K562 (cell line): ENCODE measurements around the gene BET1L. TPM values are rescaled to one million over a fixed set of nuclear protein-coding genes. Genes with fewer than 3 reads are reported as not detected.

Experiments used
- ATAC-seq: fragments of 200-7000 bp; cut with Tn5 transposase; 3 replicates; pipeline ENCODE4 v1.9.1; 2020; ENCODE audit warnings: moderate library complexity
- BruUV-seq: library from RNA; stranded (reverse); fragments of 400-500 nt; replicated peaks from 2 replicates; lab custom pipeline; 2021; lab: Mats Ljungman, UMichigan
- CTCF ChIA-PET: fragments of 300-600 bp; formaldehyde crosslinking; extraction: SDS; loops from one replicate; lab custom pipeline; 2021; ENCODE audit warnings: low intra/inter-chr PET ratio; lab: Yijun Ruan, JAX
- POLR2A ChIA-PET: fragments of 300-600, 350-650 bp; sonication (Branson Sonifier 250); formaldehyde crosslinking; extraction: SDS; loops from one replicate; lab custom pipeline; 2021; ENCODE audit warnings: antibody characterized with exemption, inconsistent platforms; lab: Yijun Ruan, JAX
- DNase-seq, 4 experiments: peaks; one replicate each; pipeline versions ENCODE4 v3.0.0 to v3.0.0-alpha.2; 2011 to 2018; ENCODE audit warnings: low spot score in 3 of 4, mixed read lengths in 3 of 4; ENCODE audit errors: extremely low read depth in 1 of 4
- FAIRE-seq: peaks from 2 replicates; lab custom pipeline; 2011; peaks lifted over from hg19 to GRCh38; lab: Jason Lieb, UNC
- H2AFZ ChIP-seq: 2 replicates; pipeline ENCODE4 v1.6.0; 2011; ENCODE audit warnings: low read depth, low read length, control low read depth, inconsistent platforms
- H3K27ac ChIP-seq: fragments of 200-600 bp; 3 replicates; pipeline ENCODE4 v1.8.0; 2011; ENCODE audit warnings: low read depth, mild to moderate bottlenecking, control low read depth, inconsistent platforms, low read length, moderate library complexity, mixed read lengths; ENCODE audit errors: extremely low read depth
- H3K27me3 ChIP-seq, 2 experiments: fragments of 300-600 bp in 1 of 2; 2 replicates in 1 of 2; 3 replicates in 1 of 2; pipeline versions ENCODE4 v1.6.0 to v1.8.0; 2011; ENCODE audit warnings: inconsistent platforms in 2 of 2, low read length in 2 of 2, mild to moderate bottlenecking in 1 of 2, mixed read lengths in 1 of 2, moderate library complexity in 1 of 2; ENCODE audit not compliant: control insufficient read depth in 2 of 2, insufficient read depth in 2 of 2
- H3K36me3 ChIP-seq: fragments of 300-600 bp; 3 replicates; pipeline ENCODE4 v1.8.0; 2011; ENCODE audit warnings: mild to moderate bottlenecking, low read length, inconsistent platforms; ENCODE audit not compliant: control insufficient read depth, insufficient read depth
- H3K4me1 ChIP-seq, 2 experiments: fragments of 200-600 bp in 1 of 2; replicated peaks in 1 of 2; 2 replicates in 1 of 2; 3 replicates in 1 of 2; pipeline versions ENCODE4 v1.5.1 to v1.8.0; 2011; ENCODE audit warnings: inconsistent platforms in 2 of 2, low read length in 2 of 2, mild to moderate bottlenecking in 1 of 2, mixed read lengths in 1 of 2, moderate library complexity in 1 of 2; ENCODE audit not compliant: control insufficient read depth in 2 of 2, insufficient read depth in 2 of 2
- H3K4me2 ChIP-seq: 2 replicates; pipeline ENCODE4 v1.6.1; 2011; ENCODE audit warnings: low read length, control low read depth, inconsistent platforms, mixed read lengths; ENCODE audit not compliant: insufficient read depth
- H3K4me3 ChIP-seq: fragments of 200-600 bp; sonication (generic), shearing (Covaris generic); 2 replicates; pipeline ENCODE4 v1.5.1; 2016; ENCODE audit warnings: control low read depth, inconsistent platforms
- H3K79me2 ChIP-seq: fragments of 200-600 bp; 3 replicates; pipeline ENCODE4 v1.8.0; 2011; ENCODE audit warnings: low read length, inconsistent platforms; ENCODE audit not compliant: control insufficient read depth, insufficient read depth
- H3K9ac ChIP-seq, 2 experiments: 2 replicates each; pipeline versions ENCODE4 v1.6.0 to v1.6.1; 2011; ENCODE audit warnings: low read depth in 2 of 2, low read length in 2 of 2, control low read depth in 1 of 2, inconsistent platforms in 1 of 2, mild to moderate bottlenecking in 1 of 2, mixed read lengths in 1 of 2; ENCODE audit not compliant: insufficient read depth in 1 of 2
- H3K9me1 ChIP-seq: one replicate; pipeline ENCODE4 v1.6.0; 2011; ENCODE audit warnings: inconsistent platforms, mild to moderate bottlenecking, low read length, moderate library complexity; ENCODE audit not compliant: control insufficient read depth, insufficient read depth
- H3K9me3 ChIP-seq: replicated peaks from 2 replicates; pipeline ENCODE4 v1.5.1; 2011; ENCODE audit warnings: low read depth, low read length, inconsistent platforms; ENCODE audit not compliant: control insufficient read depth, insufficient read depth
- H4K20me1 ChIP-seq: replicated peaks from 2 replicates; pipeline ENCODE4 v1.6.1; 2011; ENCODE audit warnings: low read length, inconsistent platforms, mixed read lengths; ENCODE audit not compliant: control insufficient read depth, insufficient read depth
- BHLHE40 ChIP-seq: IDR thresholded peaks from 2 replicates; pipeline ENCODE4 v1.6.1; 2011; ENCODE audit warnings: low read length, improper control_type of control experiment
- EGR1 ChIP-seq: fragments of 450-650 bp; conservative IDR thresholded peaks from 2 replicates; pipeline ENCODE4 v1.6.1; 2017; ENCODE audit warnings: mild to moderate bottlenecking
- ESRRA ChIP-seq: fragments of 450-650 bp; IDR thresholded peaks from 2 replicates; pipeline ENCODE4 v1.6.1; 2014; ENCODE audit warnings: low read depth, mild to moderate bottlenecking, moderate library complexity, borderline replicate concordance
- HOXB6 ChIP-seq: fragments of 250-450 bp; sonication (Bioruptor Pico); IDR thresholded peaks from 2 replicates; pipeline ENCODE4 v1.5.1; 2022; ENCODE audit warnings: mild to moderate bottlenecking, borderline replicate concordance
- RREB1 ChIP-seq: fragments of 250-450 bp; sonication (Bioruptor Pico); IDR thresholded peaks from 2 replicates; pipeline ENCODE4 v1.4.0; 2020
- ZC3H8 ChIP-seq: fragments of 450-650 bp; IDR thresholded peaks from 2 replicates; pipeline ENCODE4 v1.6.1; 2017
- ZNF395 ChIP-seq: fragments of 200-800 bp; sonication (Bioruptor generic); IDR thresholded peaks from 2 replicates; pipeline ENCODE4 v1.6.1; 2017; ENCODE audit warnings: missing genetic modification characterization, missing compliant biosample characterization
- WGBS: fragments of 100-300 bp; shearing (Covaris generic); methylation state at CpG from one replicate; pipeline ENCODE4 v1.1.6; 2016; ENCODE audit warnings: low coverage, mixed read lengths; ENCODE audit not compliant: insufficient coverage; ENCODE audit errors: missing lambda C conversion rate; 5-methylcytosine and 5-hydroxymethylcytosine counted together
- in situ Hi-C: fragments of 300-500 bp; cut with MboI; formaldehyde crosslinking; loops from 4 replicates; pipeline ENCODE4 v1.15.0; 2018; ENCODE audit warnings: inconsistent platforms, mixed read lengths
- intact Hi-C: fragments of 100-400 bp; cut with micrococcal nuclease; formaldehyde crosslinking; loops from 2 replicates; pipeline ENCODE4 v1.14.2; 2022
- polyA plus RNA-seq, 8 experiments: library from polyadenylated mRNA; depleted of rRNA in 4 of 8; stranded (reverse) in 5 of 8; unstranded in 3 of 8; fragments of >200 nt; fragmentation: Nextera tagmentation in 2 of 8; fragmentation: Illumina TruSeq in 1 of 8; extraction: Ambion mirVana in 2 of 8; extraction: Trizol in 1 of 8; gene quantifications; 2 replicates each; pipeline versions ENCODE4 v1.2.1 to v1.2.3, GENCODE V29; 2011 to 2014; ENCODE audit warnings: inconsistent platforms in 1 of 8, missing spikeins in 1 of 8
- total RNA-seq, 7 experiments: library from RNA; depleted of rRNA in 6 of 7; stranded (reverse); fragments of >200 nt in 6 of 7; fragmentation: Illumina TruSeq in 2 of 7; extraction: Trizol in 2 of 7; gene quantifications; 2 replicates each; pipeline versions ENCODE4 v1.2.1 to v1.2.3, GENCODE V29; 2011 to 2021; ENCODE audit warnings: low replicate concordance in 1 of 7
- TF ChIP-seq, protein P1 (sequence below), 3 experiments: fragments of 200-800 bp in 1 of 3; sonication (Bioruptor generic) in 1 of 3; sonication (generic) in 1 of 3; formaldehyde crosslinking in 1 of 3; IDR thresholded peaks; 2 replicates each; pipeline versions ENCODE4 v1.6.1 to v1.8.0; 2016 to 2022; ENCODE audit warnings: mild to moderate bottlenecking in 2 of 3, missing compliant biosample characterization in 2 of 3, missing genetic modification characterization in 2 of 3, missing genetic modification reagents in 1 of 3

Gene BET1L
- total and polyA plus RNA-seq, 9 of the 15 experiments (the other 6 are each of a cell fraction or from before 2014, with no cell fraction given) = 9.9 to 69.1 (median 19.9) TPM

GRCh38 chr11:208917-209260, 1.7 kb upstream of the BET1L start:
- Histone ChIP-seq H3K79me2 (peaks cover 69% of the 10 kb centered on the region), H3K27ac (peak overlapping the region; percentile 93; the same call in 2 of the 3 replicates), H3K4me1 (peaks cover 25 to 55% of the 10 kb centered on the region in 2 experiments; a peak in 4 of 5 replicates), H3K4me2 (peak overlapping the region; percentile 92), H3K4me3 (peak overlapping the region; percentile 96), H3K27me3 (no peaks in the 10 kb centered on the region; a peak in 1 of 5 replicates), H3K9ac (peak overlapping the region; percentile 97 to 98), H3K9me3 (no peaks in the 10 kb centered on the region), H3K36me3 (peaks cover 77% of the 10 kb centered on the region), H2AFZ (no peak overlapping the region), H4K20me1 (peaks cover 33% of the 10 kb centered on the region; the same call in 1 of the 2 replicates), H3K9me1 (peaks cover 10% of the 10 kb centered on the region)
- in situ Hi-C loops = no loop called here
- DNase-seq (no peak), FAIRE-seq (no peak), ATAC-seq (peak; percentile 2)
- intact Hi-C loops = no loop called here
- WGBS = 0% methylated on average over 8 of the region's 26 CpGs
- no TSS peak for BruUV-seq
- ChIA-PET CTCF (no interaction called here), POLR2A (interaction anchor here (0.8 to 3.1 kb wide), 4 partner anchors 9 to 397 kb away, joined by 3 to 63 read pairs (median 3); no protein-coding TSS in a partner anchor)
- TF ChIP-seq RREB1 (CRISPR knock-in tag) (no peak), ESRRA (no peak), BHLHE40 (no peak), ZNF395 (0 out of 2 replicates have a peak, but pooled peaks have one; percentile 6), HOXB6 (CRISPR knock-in tag) (no peak), EGR1 (peak; percentile 66), ZC3H8 (no peak)
- TF ChIP-seq, protein P1, sequence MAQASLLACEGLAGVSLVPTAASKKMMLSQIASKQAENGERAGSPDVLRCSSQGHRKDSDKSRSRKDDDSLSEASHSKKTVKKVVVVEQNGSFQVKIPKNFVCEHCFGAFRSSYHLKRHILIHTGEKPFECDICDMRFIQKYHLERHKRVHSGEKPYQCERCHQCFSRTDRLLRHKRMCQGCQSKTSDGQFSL (CRISPR knock-in tag; IDR thresholded peaks at IDR 0.05) = 0 out of 2 replicates have a peak, but pooled peaks have one; percentile 17
- TF ChIP-seq, protein P1 (tag; IDR thresholded peaks at IDR 0.05) = no peak
